GM12801 (cell line): ENCODE results near the gene MINDY4.

ENCODE experiments used
- TF ChIP-seq, protein P1 (sequence below): IDR thresholded peaks from one replicate; pipeline ENCODE4 v1.5.1; 2011; ENCODE audit warnings: control low read depth; ENCODE audit not compliant: insufficient read length; ENCODE audit errors: extremely low read depth

Gene MINDY4

GRCh38 chr7:30898411-30898810, 127.2 kb downstream of the MINDY4 start:
- TF ChIP-seq, protein P1, sequence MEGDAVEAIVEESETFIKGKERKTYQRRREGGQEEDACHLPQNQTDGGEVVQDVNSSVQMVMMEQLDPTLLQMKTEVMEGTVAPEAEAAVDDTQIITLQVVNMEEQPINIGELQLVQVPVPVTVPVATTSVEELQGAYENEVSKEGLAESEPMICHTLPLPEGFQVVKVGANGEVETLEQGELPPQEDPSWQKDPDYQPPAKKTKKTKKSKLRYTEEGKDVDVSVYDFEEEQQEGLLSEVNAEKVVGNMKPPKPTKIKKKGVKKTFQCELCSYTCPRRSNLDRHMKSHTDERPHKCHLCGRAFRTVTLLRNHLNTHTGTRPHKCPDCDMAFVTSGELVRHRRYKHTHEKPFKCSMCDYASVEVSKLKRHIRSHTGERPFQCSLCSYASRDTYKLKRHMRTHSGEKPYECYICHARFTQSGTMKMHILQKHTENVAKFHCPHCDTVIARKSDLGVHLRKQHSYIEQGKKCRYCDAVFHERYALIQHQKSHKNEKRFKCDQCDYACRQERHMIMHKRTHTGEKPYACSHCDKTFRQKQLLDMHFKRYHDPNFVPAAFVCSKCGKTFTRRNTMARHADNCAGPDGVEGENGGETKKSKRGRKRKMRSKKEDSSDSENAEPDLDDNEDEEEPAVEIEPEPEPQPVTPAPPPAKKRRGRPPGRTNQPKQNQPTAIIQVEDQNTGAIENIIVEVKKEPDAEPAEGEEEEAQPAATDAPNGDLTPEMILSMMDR, result no peak

DNA sequence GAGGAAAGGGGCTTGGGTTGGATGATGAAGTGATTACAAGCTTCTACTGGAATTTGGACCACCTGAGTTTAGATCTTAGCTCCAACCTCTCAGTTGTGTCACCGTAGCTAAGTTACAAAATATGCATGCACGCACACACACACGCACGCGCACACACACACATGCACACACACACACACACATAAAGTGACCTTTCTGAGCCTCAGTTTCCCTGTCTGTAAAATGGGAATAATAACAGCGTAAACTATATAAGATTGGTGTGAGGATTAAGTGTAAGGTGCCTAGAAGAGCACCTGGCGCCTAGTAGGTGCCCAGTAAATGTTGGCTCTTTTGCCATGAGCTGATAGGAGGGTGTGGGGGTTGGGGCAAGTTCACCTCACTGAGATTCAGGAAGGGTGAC, 127.8 kb downstream of the MINDY4 start:
- TF ChIP-seq, protein P1, result no peak

GRCh38 chr7:30899630-30900029, 128.4 kb downstream of the MINDY4 start:
- TF ChIP-seq, protein P1, result no peak

GRCh38 chr7:30900053-30900452, 128.8 kb downstream of the MINDY4 start:
- TF ChIP-seq, protein P1, result no peak

GRCh38 chr7:30900803-30901362, 129.7 kb downstream of the MINDY4 start:
- TF ChIP-seq, protein P1, result no peak

GRCh38 chr7:30901856-30902255, 130.6 kb downstream of the MINDY4 start:
- TF ChIP-seq, protein P1, result no peak

DNA sequence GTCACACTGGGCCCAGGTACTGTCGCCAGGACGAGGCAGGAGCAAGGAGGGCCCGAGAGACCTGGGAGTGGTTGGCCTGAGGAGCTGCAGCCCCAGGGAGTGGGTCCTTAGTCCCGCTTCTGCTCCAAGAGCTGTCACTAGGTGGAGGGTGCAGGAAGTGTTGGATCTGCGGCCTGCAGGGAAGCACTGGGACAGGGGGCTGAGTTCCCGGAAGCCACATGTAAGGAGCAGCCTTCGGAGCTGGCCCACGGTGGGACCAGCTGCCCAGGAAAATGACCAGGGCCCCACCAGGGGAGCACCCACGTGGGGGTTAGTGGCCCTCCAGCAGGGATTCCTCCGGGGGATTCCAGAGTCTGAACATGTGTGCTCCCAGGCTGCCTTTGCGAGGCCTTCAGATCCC, 131.2 kb downstream of the MINDY4 start:
- TF ChIP-seq, protein P1, result no peak
